Sigmoid colon (tissue), 4 donors: Measurements from ENCODE around the gene ZNF726.

Experiments
- CTCF ChIP-seq, 4 experiments: fragments of 450-650 bp in 3 of 4; fragments of 200-600 bp in 1 of 4; IDR thresholded peaks; one replicate each; pipeline ENCODE4 v1.5.1; 2016 to 2019; ENCODE audit warnings: antibody characterized with exemption in 4 of 4, mild to moderate bottlenecking in 3 of 4, moderate library complexity in 2 of 4
- POLR2A ChIP-seq, 2 donors: fragments of 450-650 bp; IDR thresholded peaks; one replicate each; pipeline ENCODE4 v1.6.1; 2016; ENCODE audit warnings: antibody characterized with exemption in 2 of 2, mild to moderate bottlenecking in 2 of 2, moderate library complexity in 2 of 2
- POLR2AphosphoS5 ChIP-seq, 4 donors: sonication (generic); formaldehyde crosslinking; IDR thresholded peaks; one replicate each; pipeline ENCODE4 v1.6.1; 2017; ENCODE audit warnings: antibody characterized with exemption in 4 of 4

GRCh38 chr19:23974941-23975340 is 60.3 kb downstream of the ZNF726 start:
- no peak for TF ChIP-seq CTCF (IDR thresholded peaks at IDR 0.05)
- no peak for TF ChIP-seq POLR2A (IDR thresholded peaks at IDR 0.05)
- no peak for TF ChIP-seq POLR2AphosphoS5 (IDR thresholded peaks at IDR 0.05)
